Activated CD8-positive, alpha-beta T cell treated with anti-CD3 and anti-CD28 coated beads, Interleukin-2, amount 10 ng/mL, durations not matched to agents 7 days and 5 days (primary cell): ENCODE measurements around the gene TRIM40. TPM values are rescaled to one million over a fixed set of nuclear protein-coding genes. Genes with fewer than 3 reads are reported as not detected.

Source experiments
- ATAC-seq: fragments of 150-1000 bp; cut with Tn5 transposase; one replicate; pipeline ENCODE4 v1.10.0; 2021; ENCODE audit warnings: moderate library complexity
- CTCF ChIA-PET: fragments of 350-600 bp; sonication (Branson Sonifier 250); formaldehyde crosslinking; loops from one replicate; lab custom pipeline; 2021; ENCODE audit warnings: antibody characterized with exemption; lab: Charles Lee
- POLR2A ChIA-PET: fragments of 350-600 bp; sonication (Branson Sonifier 250); formaldehyde crosslinking; loops from one replicate; lab custom pipeline; 2021; ENCODE audit warnings: antibody characterized with exemption; lab: Charles Lee
- DNase-seq: peaks from one replicate; pipeline ENCODE4 v3.0.0-alpha.2; 2020
- H3K27ac Mint-ChIP-seq: one replicate; pipeline ENCODE4 v1.8.0; 2021; ENCODE audit warnings: mild to moderate bottlenecking, mixed read lengths
- H3K27me3 Mint-ChIP-seq: one replicate; pipeline ENCODE4 v1.8.0; 2021; ENCODE audit warnings: low read depth, mixed read lengths
- H3K36me3 Mint-ChIP-seq: one replicate; pipeline ENCODE4 v1.8.0; 2021; ENCODE audit warnings: low read depth, mixed read lengths
- H3K4me1 Mint-ChIP-seq: one replicate; pipeline ENCODE4 v1.8.0; 2021; ENCODE audit warnings: low read depth, mixed read lengths
- H3K4me3 Mint-ChIP-seq: one replicate; pipeline ENCODE4 v1.8.0; 2021; ENCODE audit warnings: mild to moderate bottlenecking, mixed read lengths
- H3K9me3 Mint-ChIP-seq: one replicate; pipeline ENCODE4 v1.8.0; 2022; ENCODE audit warnings: mixed read lengths; ENCODE audit not compliant: insufficient read depth
- total RNA-seq, 2 experiments: library from RNA; stranded (reverse); gene quantifications; one replicate each; pipeline ENCODE4 v1.2.3, GENCODE V29; 2021

The TRIM40 gene
- total RNA-seq, 2 experiments from 2014 or later = not detected

DNA sequence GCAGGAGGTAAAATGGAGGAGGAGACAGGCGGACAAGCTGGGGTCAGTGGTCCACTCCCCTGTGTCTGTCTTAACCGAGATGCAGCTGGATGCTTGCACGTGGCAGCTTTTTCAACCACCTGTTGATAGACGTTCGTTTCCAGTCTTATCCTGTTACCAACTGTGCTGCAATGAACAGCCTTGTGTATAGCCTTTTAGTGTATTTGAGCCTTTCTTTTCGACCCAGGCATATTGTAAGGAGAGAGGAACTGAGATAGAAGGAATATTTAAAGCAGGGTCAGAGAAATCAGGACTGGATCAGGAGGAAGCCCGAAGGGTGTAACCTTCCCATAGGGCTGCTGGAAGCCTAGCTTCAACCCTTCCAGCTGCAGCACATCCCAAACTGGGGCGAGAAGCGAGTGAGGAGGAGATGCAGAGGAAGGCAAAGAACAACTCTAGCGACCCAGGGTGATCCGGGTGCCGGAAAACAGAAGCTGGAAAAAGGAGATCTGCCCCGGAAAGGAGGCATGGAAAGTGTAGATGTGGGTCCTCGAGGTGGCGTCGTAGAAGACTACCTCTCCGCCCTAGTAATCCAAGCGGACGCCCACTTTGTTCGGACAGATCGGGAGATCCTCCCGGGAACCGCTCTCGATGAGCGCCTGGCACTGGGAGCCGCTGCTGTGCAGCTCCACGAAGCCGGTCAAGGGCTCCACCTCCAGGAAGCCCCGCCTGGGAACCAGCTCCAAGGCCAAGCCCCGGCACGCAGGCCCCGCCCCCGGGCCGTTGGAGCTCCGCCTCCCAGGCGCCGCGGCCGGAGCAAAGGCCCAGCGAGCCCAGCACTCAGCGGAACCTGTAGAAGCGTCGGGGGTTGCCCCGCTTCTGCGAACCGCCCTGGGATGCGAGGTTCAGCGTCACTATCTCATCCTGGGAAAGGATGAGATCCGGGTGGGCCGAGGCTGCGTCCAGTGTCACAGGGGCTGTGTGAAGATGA lies 34.2 kb upstream of the TRIM40 start:
- no peaks in the 10 kb centered on the region for H3K9me3 Mint-ChIP-seq
- peak; percentile 62 for ATAC-seq
- H3K4me3 Mint-ChIP-seq = peak overlapping the region; percentile 61
- H3K27ac Mint-ChIP-seq = no peak overlapping the region
- DNase-seq = peak; percentile 58
- CTCF ChIA-PET = interaction anchor here (0.7 to 5.6 kb wide), 12 partner anchors 10 to 253 kb away, joined by 3 to 248 read pairs (median 4); partner anchors contain the start of gene TRIM40
- H3K27me3 Mint-ChIP-seq = peaks cover 67% of the 10 kb centered on the region
- H3K4me1 Mint-ChIP-seq = peaks cover 45% of the 10 kb centered on the region
- no peaks in the 10 kb centered on the region for H3K36me3 Mint-ChIP-seq
- POLR2A ChIA-PET = interaction anchor here (0.6 to 1.4 kb wide), 4 partner anchors 31 to 1634 kb away, joined by 3 to 7 read pairs (median 4); partner anchors contain the start of genes POLR1H and PPP1R11

DNA sequence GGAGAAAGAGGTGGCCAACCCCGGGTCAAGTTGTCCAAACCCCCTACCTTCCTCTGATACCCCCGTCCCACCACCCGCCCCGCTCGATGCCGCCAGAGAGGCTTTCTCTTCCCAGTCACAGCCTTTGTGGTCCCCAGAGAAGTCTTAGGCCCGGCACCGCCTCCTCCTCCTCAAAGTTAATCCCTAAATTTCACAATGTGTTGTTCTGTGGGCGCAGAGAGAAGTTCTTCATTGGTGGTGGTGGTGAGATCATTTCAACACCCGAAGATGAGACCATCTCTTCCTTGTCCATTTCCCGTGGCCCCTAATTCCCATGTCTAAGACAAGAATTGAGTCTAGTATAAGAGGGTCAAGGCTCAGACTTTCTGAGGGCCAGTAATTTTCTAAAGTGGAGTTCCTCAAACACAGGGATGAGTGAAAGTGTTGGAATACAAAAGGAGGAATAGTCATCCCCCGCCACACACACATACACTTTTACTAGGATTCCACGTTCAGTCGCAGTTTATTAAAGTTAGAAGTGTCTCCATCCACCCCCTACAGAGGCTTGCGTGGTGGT lies 33.4 kb upstream of the TRIM40 start:
- no peak overlapping the region for H3K27ac Mint-ChIP-seq
- no peak for DNase-seq
- peaks cover 62% of the 10 kb centered on the region for H3K27me3 Mint-ChIP-seq
- ChIA-PET CTCF (interaction anchor here (0.6 to 5.6 kb wide), 35 partner anchors 8 to 826 kb away, joined by 3 to 248 read pairs (median 7); partner anchors contain the start of genes POLR1H, PPP1R11, TRIM26 and TRIM40), POLR2A (interaction anchor here (1.4 kb wide), 2 partner anchors 36 to 42 kb away, joined by 5 to 7 read pairs; partner anchors contain the start of genes POLR1H and PPP1R11)
- ATAC-seq = peak; percentile 20
- no peaks in the 10 kb centered on the region for H3K9me3 Mint-ChIP-seq
- no peaks in the 10 kb centered on the region for H3K36me3 Mint-ChIP-seq
- peaks cover 42% of the 10 kb centered on the region for H3K4me1 Mint-ChIP-seq
- H3K4me3 Mint-ChIP-seq = peak overlapping the region; percentile 79

GRCh38 chr6:30102970-30103871 lies 32.7 kb upstream of the TRIM40 start:
- H3K27ac Mint-ChIP-seq = no peak overlapping the region
- H3K27me3 Mint-ChIP-seq = peaks cover 62% of the 10 kb centered on the region
- H3K4me3 Mint-ChIP-seq = peak overlapping the region; percentile 79
- H3K4me1 Mint-ChIP-seq = peaks cover 36% of the 10 kb centered on the region
- ChIA-PET POLR2A (interaction anchor here (0.6 to 1.9 kb wide), 6 partner anchors 8 to 111 kb away, joined by 3 to 10 read pairs (median 6); partner anchors contain the start of genes POLR1H, PPP1R11 and TRIM26), CTCF (interaction anchor here (0.6 to 5.6 kb wide), 42 partner anchors 9 to 826 kb away, joined by 3 to 248 read pairs (median 5); partner anchors contain the start of genes POLR1H, PPP1R11, TRIM26 and TRIM40)
- H3K36me3 Mint-ChIP-seq = no peaks in the 10 kb centered on the region
- ATAC-seq (peak; percentile 83), DNase-seq (peak; percentile 90)
- H3K9me3 Mint-ChIP-seq = no peaks in the 10 kb centered on the region

DNA sequence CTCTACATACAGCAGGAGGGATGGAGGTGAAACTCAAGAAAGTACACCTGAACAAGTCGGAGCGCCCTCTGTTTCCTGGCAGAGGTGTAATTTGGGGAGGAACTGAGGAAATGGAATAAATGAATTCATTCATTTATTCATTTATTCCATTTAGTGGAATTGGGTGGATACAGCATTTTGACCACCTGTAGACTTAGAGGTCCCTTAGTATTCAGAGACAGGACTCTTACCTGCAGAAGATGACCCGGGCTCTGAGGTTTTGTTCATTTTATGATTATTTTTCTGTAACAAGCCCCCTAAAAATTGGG lies 32.1 kb upstream of the TRIM40 start:
- Mint-ChIP-seq H3K27ac (no peak overlapping the region), H3K27me3 (peaks cover 61% of the 10 kb centered on the region), H3K4me3 (peak overlapping the region; percentile 79), H3K36me3 (no peaks in the 10 kb centered on the region), H3K9me3 (no peaks in the 10 kb centered on the region), H3K4me1 (peaks cover 33% of the 10 kb centered on the region)
- POLR2A ChIA-PET = interaction anchor here (0.9 to 1.9 kb wide), 4 partner anchors 9 to 110 kb away, joined by 4 to 10 read pairs (median 7); partner anchors contain the start of genes PPP1R11 and TRIM26
- ATAC-seq = no peak
- no peak for DNase-seq
- CTCF ChIA-PET = interaction anchor here (0.6 to 5.6 kb wide), 35 partner anchors 10 to 347 kb away, joined by 3 to 248 read pairs (median 7); partner anchors contain the start of genes POLR1H, PPP1R11, TRIM26 and TRIM40

GRCh38 chr6:30104661-30105060 lies 31.3 kb upstream of the TRIM40 start:
- H3K4me1 Mint-ChIP-seq = peaks cover 33% of the 10 kb centered on the region
- H3K9me3 Mint-ChIP-seq = no peaks in the 10 kb centered on the region
- ChIA-PET CTCF (interaction anchor here (1.0 to 5.6 kb wide), 12 partner anchors 10 to 115 kb away, joined by 4 to 248 read pairs (median 16); partner anchors contain the start of genes POLR1H and TRIM40), POLR2A (interaction anchor here (1.9 kb wide), 1 partner anchor 38 kb away, joined by 6 read pairs; the partner anchor contains the start of gene PPP1R11)
- no peaks in the 10 kb centered on the region for H3K36me3 Mint-ChIP-seq
- no peak for ATAC-seq
- H3K27ac Mint-ChIP-seq = no peak overlapping the region
- H3K27me3 Mint-ChIP-seq = peaks cover 57% of the 10 kb centered on the region
- DNase-seq = no peak
- H3K4me3 Mint-ChIP-seq = no peak overlapping the region

GRCh38 chr6:30111266-30111856 lies 24.6 kb upstream of the TRIM40 start:
- POLR2A ChIA-PET = no interaction called here
- no peak for ATAC-seq
- Mint-ChIP-seq H3K27ac (no peak overlapping the region), H3K9me3 (no peaks in the 10 kb centered on the region), H3K4me1 (no peaks in the 10 kb centered on the region), H3K27me3 (peaks cover 58% of the 10 kb centered on the region), H3K4me3 (no peak overlapping the region), H3K36me3 (no peaks in the 10 kb centered on the region)
- CTCF ChIA-PET = interaction anchor here (1.4 kb wide), 1 partner anchor 20 kb away, joined by 5 read pairs; no protein-coding TSS in a partner anchor
- DNase-seq = no peak

- H3K27ac Mint-ChIP-seq = no peak overlapping the region
- ChIA-PET POLR2A (interaction anchor here (1.0 kb wide), 1 partner anchor 14 kb away, joined by 3 read pairs; no protein-coding TSS in a partner anchor), CTCF (interaction anchor here (1.0 to 4.9 kb wide), 2 partner anchors 9 to 20 kb away, joined by 3 to 25 read pairs; no protein-coding TSS in a partner anchor)
- no peaks in the 10 kb centered on the region for H3K4me1 Mint-ChIP-seq
- H3K36me3 Mint-ChIP-seq = no peaks in the 10 kb centered on the region
- H3K9me3 Mint-ChIP-seq = no peaks in the 10 kb centered on the region
- no peak overlapping the region for H3K4me3 Mint-ChIP-seq
- peaks cover 53% of the 10 kb centered on the region for H3K27me3 Mint-ChIP-seq
- no peak for ATAC-seq
- DNase-seq = no peak
Observed at GRCh38 chr6:30112402-30112994, 23.4 kb upstream of the TRIM40 start.

DNA sequence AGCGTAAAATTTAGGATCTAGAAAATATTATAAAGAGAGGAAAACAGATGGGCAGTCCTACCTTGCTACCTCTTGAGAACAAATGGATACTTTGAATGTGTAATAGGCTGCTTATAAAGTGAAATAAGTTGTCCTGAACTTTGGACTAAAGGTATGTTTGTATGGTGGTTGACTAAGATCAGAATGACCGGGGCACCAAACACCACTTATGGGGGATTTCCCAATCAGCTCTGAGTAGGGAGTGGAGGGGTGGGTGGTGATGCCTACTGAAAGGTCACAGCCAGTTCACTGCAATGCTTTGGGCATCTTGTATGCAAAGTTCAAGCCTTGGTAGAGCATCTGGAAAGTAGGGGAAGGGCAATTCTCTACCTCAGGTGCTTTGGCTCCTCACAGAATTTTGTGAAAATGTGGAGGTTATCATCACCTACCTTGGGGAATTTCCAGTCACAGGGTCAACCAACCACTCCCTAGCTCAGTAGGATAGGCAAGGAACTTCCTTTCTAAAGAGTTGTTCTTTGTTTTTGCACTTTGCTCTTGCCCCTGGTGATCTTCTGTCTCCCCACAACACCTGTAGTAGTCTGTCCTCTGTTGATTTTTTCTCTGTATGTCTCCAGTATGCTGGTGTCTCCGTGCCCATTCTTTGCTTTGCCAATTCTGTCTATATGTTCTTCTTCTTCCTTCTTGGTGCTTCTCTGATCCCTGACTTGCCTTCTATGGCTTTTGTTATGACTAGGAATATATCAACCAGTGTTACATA lies 22.8 kb upstream of the TRIM40 start, which contains the start of gene TRIM31:
TSS of gene TRIM31 (minus strand) at position 88 of the 757 bp plus-strand sequence. CDS start 285 bp downstream, outside the sequence.
- no peak within 1 kb of the TSS for H3K27ac Mint-ChIP-seq
- ChIA-PET POLR2A (interaction anchor here (1.0 kb wide), 1 partner anchor 13 kb away, joined by 3 read pairs; no protein-coding TSS in a partner anchor), CTCF (interaction anchor here (4.9 kb wide), 1 partner anchor 19 kb away, joined by 25 read pairs; no protein-coding TSS in a partner anchor)
- ATAC-seq (no peak), DNase-seq (no peak)
- H3K36me3 Mint-ChIP-seq = no peaks in the 10 kb centered on the region
- no peaks in the 10 kb centered on the region for H3K4me1 Mint-ChIP-seq
- H3K4me3 Mint-ChIP-seq = no peak within 1 kb of the TSS
- H3K9me3 Mint-ChIP-seq = no peaks in the 10 kb centered on the region
- H3K27me3 Mint-ChIP-seq = peaks cover 51% of the 10 kb centered on the region

- H3K9me3 Mint-ChIP-seq = no peaks in the 10 kb centered on the region
- no peak overlapping the region for H3K4me3 Mint-ChIP-seq
- no peak for DNase-seq
- H3K27ac Mint-ChIP-seq = no peak overlapping the region
- ATAC-seq = no peak
- CTCF ChIA-PET = interaction anchor here (1.5 to 4.9 kb wide), 2 partner anchors 11 to 18 kb away, joined by 3 to 25 read pairs; no protein-coding TSS in a partner anchor
- no peaks in the 10 kb centered on the region for H3K36me3 Mint-ChIP-seq
- peaks cover 49% of the 10 kb centered on the region for H3K27me3 Mint-ChIP-seq
- no peaks in the 10 kb centered on the region for H3K4me1 Mint-ChIP-seq
- POLR2A ChIA-PET = no interaction called here
Observed at GRCh38 chr6:30113841-30114240, 22.1 kb upstream of the TRIM40 start.
